ENCODE measurements around the gene CAMK2D. TPM values are rescaled to one million over a fixed set of nuclear protein-coding genes. Genes with fewer than 3 reads are reported as not detected.
"Not testable (repeated sequence)": the region's sequence is repeated elsewhere in the genome, so short reads cannot be mapped to it uniquely, and the experiment has no call there.

The CAMK2D gene
- total RNA-seq, 2 experiments from 2014 or later: 104 to 120 TPM

DNA sequence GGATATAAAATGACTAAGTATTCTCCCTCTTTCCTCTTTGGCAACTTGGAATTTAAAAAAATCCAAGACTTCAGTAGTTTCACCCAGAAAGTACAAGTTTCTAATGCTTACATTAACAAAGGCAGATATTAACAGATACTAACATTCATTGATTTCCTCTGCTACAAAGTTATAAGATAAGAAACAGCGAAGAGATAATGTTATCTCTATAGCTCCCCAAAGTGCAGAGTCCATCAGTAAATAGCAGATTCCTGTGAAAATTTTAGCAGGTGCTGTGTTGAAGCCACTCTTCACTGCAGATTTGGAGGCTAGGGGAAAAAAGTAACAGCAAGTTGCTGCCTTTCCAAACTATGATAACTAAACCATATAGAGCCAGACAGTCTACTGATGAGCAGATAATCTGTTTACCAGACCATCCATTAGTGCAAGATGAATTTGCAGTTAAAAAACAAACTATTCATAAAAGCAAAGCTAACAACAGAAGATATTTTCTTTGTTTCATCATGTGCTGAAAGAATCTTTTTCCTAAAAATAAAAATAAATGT, 3.3 kb upstream of the CAMK2D start:
- POLR2A ChIA-PET: interaction anchor here (1.0 kb wide), 1 partner anchor 126 kb away, joined by 4 read pairs; no protein-coding TSS in a partner anchor
- intact Hi-C loops (cut with micrococcal nuclease; ENCODE audit: unreplicated experiment): loop anchor here (5.0 to 10.0 kb wide), 2 partner anchors 838 to 1130 kb away; partner anchors contain the start of genes LARP7 and ZGRF1
- peak overlapping the region; percentile 26; the same call in 1 of the 2 replicates for H2AFZ ChIP-seq (ENCODE audit: low read length)
- H3K9me2 ChIP-seq (ENCODE audit: insufficient read depth, low read length): no peaks in the 10 kb centered on the region
- H3K27ac ChIP-seq (ENCODE audit: low read depth, low read length, poor library complexity, severe bottlenecking): no peak overlapping the region
- BruUV-seq (replicated peaks): no TSS peak
- CTCF ChIA-PET (ENCODE audit: unreplicated experiment): no interaction called here
- no peak for TF ChIP-seq EZH2phosphoT487 (IDR thresholded peaks at IDR 0.05; ENCODE audit: borderline replicate concordance, low read depth, low read length)
- TF ChIP-seq, protein P1, sequence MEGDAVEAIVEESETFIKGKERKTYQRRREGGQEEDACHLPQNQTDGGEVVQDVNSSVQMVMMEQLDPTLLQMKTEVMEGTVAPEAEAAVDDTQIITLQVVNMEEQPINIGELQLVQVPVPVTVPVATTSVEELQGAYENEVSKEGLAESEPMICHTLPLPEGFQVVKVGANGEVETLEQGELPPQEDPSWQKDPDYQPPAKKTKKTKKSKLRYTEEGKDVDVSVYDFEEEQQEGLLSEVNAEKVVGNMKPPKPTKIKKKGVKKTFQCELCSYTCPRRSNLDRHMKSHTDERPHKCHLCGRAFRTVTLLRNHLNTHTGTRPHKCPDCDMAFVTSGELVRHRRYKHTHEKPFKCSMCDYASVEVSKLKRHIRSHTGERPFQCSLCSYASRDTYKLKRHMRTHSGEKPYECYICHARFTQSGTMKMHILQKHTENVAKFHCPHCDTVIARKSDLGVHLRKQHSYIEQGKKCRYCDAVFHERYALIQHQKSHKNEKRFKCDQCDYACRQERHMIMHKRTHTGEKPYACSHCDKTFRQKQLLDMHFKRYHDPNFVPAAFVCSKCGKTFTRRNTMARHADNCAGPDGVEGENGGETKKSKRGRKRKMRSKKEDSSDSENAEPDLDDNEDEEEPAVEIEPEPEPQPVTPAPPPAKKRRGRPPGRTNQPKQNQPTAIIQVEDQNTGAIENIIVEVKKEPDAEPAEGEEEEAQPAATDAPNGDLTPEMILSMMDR (conservative IDR thresholded peaks at IDR 0.05; ENCODE audit: low read length): no peak
- no peaks in the 10 kb centered on the region for H3K36me3 ChIP-seq (ENCODE audit: insufficient read depth, low read length)
- H4K20me1 ChIP-seq (ENCODE audit: insufficient read depth, low read length): no peaks in the 10 kb centered on the region
- H3K4me3 ChIP-seq (ENCODE audit: low read depth, low read length, poor library complexity, severe bottlenecking): no peak overlapping the region
- H3K79me2 ChIP-seq (ENCODE audit: insufficient read depth, low read depth, low read length): peaks cover 17% of the 10 kb centered on the region
- peaks cover 6% of the 10 kb centered on the region for H3K4me1 ChIP-seq (ENCODE audit: insufficient read depth, low read length, poor library complexity, severe bottlenecking)
- no peak for DNase-seq (ENCODE audit: low spot score)
- H3K9me3 ChIP-seq (ENCODE audit: low read length): no peaks in the 10 kb centered on the region
- H3K4me2 ChIP-seq (ENCODE audit: low read length): no peak overlapping the region

DNA sequence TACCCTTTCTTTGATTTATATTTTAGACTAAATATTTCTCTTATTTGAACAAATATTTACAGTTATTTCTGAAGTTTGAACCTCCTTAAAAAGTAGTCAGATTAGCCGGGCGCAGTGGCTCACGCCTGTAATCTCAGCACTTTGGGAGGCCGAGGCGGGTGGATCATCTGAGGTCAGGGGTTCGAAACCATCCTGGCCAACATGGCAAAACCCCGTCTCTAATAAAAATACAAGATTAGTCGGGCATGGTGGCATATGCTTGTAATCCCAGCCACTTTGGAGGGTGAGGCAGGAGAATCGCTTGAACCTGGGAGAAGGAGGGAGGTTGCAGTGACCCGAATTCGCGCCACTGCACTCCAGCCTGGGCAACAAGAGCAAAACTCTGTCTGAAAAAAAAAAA, 2.4 kb upstream of the CAMK2D start:
- BruUV-seq (replicated peaks); H3K36me3 ChIP-seq (ENCODE audit: insufficient read depth, low read length); H2AFZ ChIP-seq (ENCODE audit: low read length); H3K4me2 ChIP-seq (ENCODE audit: low read length); H3K27ac ChIP-seq (ENCODE audit: low read depth, low read length, poor library complexity, severe bottlenecking); H3K4me1 ChIP-seq (ENCODE audit: insufficient read depth, low read length, poor library complexity, severe bottlenecking); CTCF ChIA-PET (ENCODE audit: unreplicated experiment); H3K9me3 ChIP-seq (ENCODE audit: low read length); H3K9me2 ChIP-seq (ENCODE audit: insufficient read depth, low read length); H4K20me1 ChIP-seq (ENCODE audit: insufficient read depth, low read length); H3K4me3 ChIP-seq (ENCODE audit: low read depth, low read length, poor library complexity, severe bottlenecking); DNase-seq (ENCODE audit: low spot score): not testable (repeated sequence)
- intact Hi-C loops (cut with micrococcal nuclease; ENCODE audit: unreplicated experiment): loop anchor here (5.0 to 10.0 kb wide), 2 partner anchors 838 to 1129 kb away; partner anchors contain the start of genes LARP7 and ZGRF1
- POLR2A ChIA-PET: interaction anchor here (1.0 kb wide), 1 partner anchor 125 kb away, joined by 4 read pairs; no protein-coding TSS in a partner anchor
- H3K79me2 ChIP-seq (ENCODE audit: insufficient read depth, low read depth, low read length): peaks cover 26% of the 10 kb centered on the region

DNA sequence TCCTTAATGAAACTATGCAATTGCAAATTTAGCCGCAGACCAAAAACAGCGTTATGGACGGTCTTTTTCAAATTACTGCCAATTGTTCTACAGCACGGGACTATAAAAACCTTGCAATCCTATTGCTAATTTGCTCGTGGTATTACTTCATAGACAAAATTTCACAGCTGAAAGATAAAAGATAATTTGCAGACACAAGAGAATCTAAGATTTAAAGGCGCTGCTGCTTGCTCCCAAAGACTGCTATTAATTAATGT, 1.4 kb upstream of the CAMK2D start:
- Histone ChIP-seq H3K4me2 (ENCODE audit: low read length) (peak overlapping the region; percentile 95), H3K4me1 (ENCODE audit: insufficient read depth, low read length, poor library complexity, severe bottlenecking) (peaks cover 14% of the 10 kb centered on the region), H2AFZ (ENCODE audit: low read length) (peak overlapping the region; percentile 89), H3K36me3 (ENCODE audit: insufficient read depth, low read length) (peaks cover 12% of the 10 kb centered on the region), H3K9me3 (ENCODE audit: low read length) (no peaks in the 10 kb centered on the region), H3K4me3 (ENCODE audit: low read depth, low read length, poor library complexity, severe bottlenecking) (peak overlapping the region; percentile 89), H3K79me2 (ENCODE audit: insufficient read depth, low read depth, low read length) (peaks cover 36% of the 10 kb centered on the region), H3K27ac (ENCODE audit: low read depth, low read length, poor library complexity, severe bottlenecking) (peak overlapping the region; percentile 99), H4K20me1 (ENCODE audit: insufficient read depth, low read length) (no peaks in the 10 kb centered on the region), H3K9me2 (ENCODE audit: insufficient read depth, low read length) (no peaks in the 10 kb centered on the region)
- DNase-seq (ENCODE audit: low spot score): no peak
- no peak for TF ChIP-seq EZH2phosphoT487 (IDR thresholded peaks at IDR 0.05; ENCODE audit: borderline replicate concordance, low read depth, low read length)
- TF ChIP-seq, protein P1 (conservative IDR thresholded peaks at IDR 0.05; ENCODE audit: low read length): no peak
- TSS peak; percentile 83 for BruUV-seq (replicated peaks)
- POLR2A ChIA-PET: interaction anchor here (0.7 to 1.0 kb wide), 4 partner anchors 12 to 228 kb away, joined by 3 read pairs; no protein-coding TSS in a partner anchor
- CTCF ChIA-PET (ENCODE audit: unreplicated experiment): no interaction called here
- intact Hi-C loops (cut with micrococcal nuclease; ENCODE audit: unreplicated experiment): loop anchor here (5.0 to 10.0 kb wide), 2 partner anchors 839 to 1128 kb away; partner anchors contain the start of genes LARP7 and ZGRF1

All from OCI-LY7 (cell line).